IPS DF 6.9 (cell line): Measurements from ENCODE around the gene ENTREP3.
"Not testable (repeated sequence)": the region's sequence is repeated elsewhere in the genome, so short reads cannot be mapped to it uniquely, and the experiment has no call there.

Source experiments
- DNase-seq: peaks from one replicate; pipeline ENCODE4 v3.0.0-alpha.2; 2013; ENCODE audit warnings: low read depth, low spot score
- H3K27ac ChIP-seq: one replicate; pipeline ENCODE4 v1.5.1; 2013; ENCODE audit warnings: low read length, control low read depth
- H3K27me3 ChIP-seq: 2 replicates; pipeline ENCODE4 v1.6.1; 2013; ENCODE audit warnings: mild to moderate bottlenecking, low read length; ENCODE audit not compliant: control insufficient read depth, insufficient read depth
- H3K36me3 ChIP-seq: 2 replicates; pipeline ENCODE4 v1.6.1; 2013; ENCODE audit warnings: low read length; ENCODE audit not compliant: control insufficient read depth, insufficient read depth
- H3K4me1 ChIP-seq: 2 replicates; pipeline ENCODE4 v1.6.1; 2013; ENCODE audit warnings: low read length; ENCODE audit not compliant: control insufficient read depth, insufficient read depth
- H3K4me3 ChIP-seq: 2 replicates; pipeline ENCODE4 v1.5.1; 2013; ENCODE audit warnings: mild to moderate bottlenecking, low read length
- H3K9me3 ChIP-seq: 2 replicates; pipeline ENCODE4 v1.6.1; 2013; ENCODE audit warnings: low read length, inconsistent platforms; ENCODE audit not compliant: control insufficient read depth, insufficient read depth
- WGBS: extraction: QIAGEN DNeasy Blood & Tissue Kit; methylation state at CpG from one replicate; pipeline ENCODE4 v1.1.7; 2013; ENCODE audit warnings: mixed read lengths, missing lambda C conversion rate; ENCODE audit not compliant: insufficient read length, insufficient coverage; 5-methylcytosine and 5-hydroxymethylcytosine counted together

Gene ENTREP3

GRCh38 chr1:155294520-155295182, 39.4 kb upstream of the ENTREP3 start:
- Histone ChIP-seq H3K4me1 (peaks cover 8% of the 10 kb centered on the region; the same call in 1 of the 2 replicates), H3K27me3 (peaks cover 8% of the 10 kb centered on the region; the same call in 1 of the 2 replicates), H3K4me3 (peak overlapping the region; percentile 55; the same call in 1 of the 2 replicates), H3K9me3 (no peaks in the 10 kb centered on the region), H3K36me3 (no peaks in the 10 kb centered on the region), H3K27ac (no peak overlapping the region)
- no CpG with 5 or more reads among the region's 46 CpGs for WGBS
- no peak for DNase-seq

- Histone ChIP-seq H3K9me3 (no peaks in the 10 kb centered on the region), H3K4me3 (no peak overlapping the region), H3K27me3 (peaks cover 8% of the 10 kb centered on the region; the same call in 1 of the 2 replicates), H3K36me3 (no peaks in the 10 kb centered on the region), H3K27ac (no peak overlapping the region), H3K4me1 (peaks cover 8% of the 10 kb centered on the region; the same call in 1 of the 2 replicates)
- DNase-seq: no peak
- no CpG with 5 or more reads among the region's 17 CpGs for WGBS
Measured at GRCh38 chr1:155293086-155293749, 37.9 kb upstream of the ENTREP3 start.

- WGBS: no CpG with 5 or more reads among the region's 10 CpGs
- H3K4me3 ChIP-seq, DNase-seq: not testable (repeated sequence)
Measured at GRCh38 chr1:155291006-155291405, 35.7 kb upstream of the ENTREP3 start.

GRCh38 chr1:155287987-155288543, 32.8 kb upstream of the ENTREP3 start:
- H3K27ac ChIP-seq: no peak overlapping the region
- H3K27me3 ChIP-seq: no peaks in the 10 kb centered on the region
- WGBS: no CpG with 5 or more reads among the region's 21 CpGs
- H3K36me3 ChIP-seq: no peaks in the 10 kb centered on the region
- no peaks in the 10 kb centered on the region for H3K9me3 ChIP-seq
- H3K4me3 ChIP-seq: no peak overlapping the region
- H3K4me1 ChIP-seq: no peaks in the 10 kb centered on the region
- no peak for DNase-seq

More at GRCh38 chr1:155291006-155291405, 35.7 kb upstream of the ENTREP3 start:
- not testable (repeated sequence) for H3K9me3 ChIP-seq, H3K4me1 ChIP-seq, H3K36me3 ChIP-seq, H3K27ac ChIP-seq, H3K27me3 ChIP-seq

DNA sequence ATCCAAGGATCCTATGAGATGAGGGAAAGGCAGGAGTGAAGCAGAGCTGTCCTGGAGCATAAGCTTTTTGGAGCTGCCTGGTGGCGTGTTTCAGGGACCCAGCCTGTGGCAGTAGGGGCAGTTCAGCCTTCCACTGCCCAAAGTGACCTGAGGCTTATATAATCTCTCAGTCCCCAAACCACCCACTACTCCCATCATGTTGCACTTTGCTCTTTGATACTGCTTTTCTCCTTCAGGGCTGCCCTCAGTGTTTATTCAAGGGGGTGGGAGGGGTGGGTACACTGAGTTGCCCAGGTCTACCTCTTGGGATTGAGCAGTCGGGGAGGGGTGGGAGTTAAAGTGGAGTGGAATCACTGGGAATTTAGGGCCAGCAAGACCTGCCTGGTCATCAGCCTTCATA, 31.3 kb upstream of the ENTREP3 start:
- Histone ChIP-seq H3K9me3 (no peaks in the 10 kb centered on the region), H3K27me3 (no peaks in the 10 kb centered on the region), H3K4me1 (no peaks in the 10 kb centered on the region), H3K4me3 (no peak overlapping the region), H3K36me3 (no peaks in the 10 kb centered on the region), H3K27ac (no peak overlapping the region)
- WGBS: no CpG with 5 or more reads among the region's 2 CpGs
- DNase-seq: no peak

- H3K9me3 ChIP-seq: no peaks in the 10 kb centered on the region
- H3K27me3 ChIP-seq: no peaks in the 10 kb centered on the region
- no peaks in the 10 kb centered on the region for H3K36me3 ChIP-seq
- H3K4me3 ChIP-seq: no peak overlapping the region
- DNase-seq: no peak
- no CpG with 5 or more reads among the region's 18 CpGs for WGBS
- no peak overlapping the region for H3K27ac ChIP-seq
- no peaks in the 10 kb centered on the region for H3K4me1 ChIP-seq
Measured at GRCh38 chr1:155285631-155286044, 30.4 kb upstream of the ENTREP3 start.

GRCh38 chr1:155285063-155285462, 29.8 kb upstream of the ENTREP3 start:
- WGBS: no CpG with 5 or more reads among the region's 14 CpGs
- Histone ChIP-seq H3K4me3 (no peak overlapping the region), H3K4me1 (no peaks in the 10 kb centered on the region), H3K9me3 (no peaks in the 10 kb centered on the region), H3K27ac (no peak overlapping the region), H3K36me3 (no peaks in the 10 kb centered on the region), H3K27me3 (no peaks in the 10 kb centered on the region)
- no peak for DNase-seq

DNA sequence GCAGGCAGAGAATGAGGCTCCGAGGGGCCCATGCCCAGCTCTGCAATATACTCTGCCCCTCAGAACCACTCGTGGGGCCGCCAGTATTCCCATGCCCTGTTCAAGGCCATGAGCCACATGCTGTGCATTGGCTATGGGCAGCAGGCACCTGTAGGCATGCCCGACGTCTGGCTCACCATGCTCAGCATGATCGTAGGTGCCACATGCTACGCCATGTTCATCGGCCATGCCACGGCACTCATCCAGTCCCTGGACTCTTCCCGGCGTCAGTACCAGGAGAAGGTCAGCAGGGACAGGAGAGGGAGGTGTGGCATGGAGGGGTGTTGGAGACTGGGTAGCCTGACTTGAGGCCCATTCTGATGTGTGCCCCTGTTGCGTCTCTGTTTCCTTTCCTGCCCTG, 29.2 kb upstream of the ENTREP3 start:
- H3K36me3 ChIP-seq: no peaks in the 10 kb centered on the region
- no CpG with 5 or more reads among the region's 12 CpGs for WGBS
- H3K27me3 ChIP-seq: no peaks in the 10 kb centered on the region
- H3K4me1 ChIP-seq: no peaks in the 10 kb centered on the region
- no peak overlapping the region for H3K27ac ChIP-seq
- no peak for DNase-seq
- H3K9me3 ChIP-seq: no peaks in the 10 kb centered on the region
- H3K4me3 ChIP-seq: no peak overlapping the region

- WGBS: no CpG with 5 or more reads among the region's 29 CpGs
- no peak for DNase-seq
- Histone ChIP-seq H3K27me3 (no peaks in the 10 kb centered on the region), H3K9me3 (no peaks in the 10 kb centered on the region), H3K36me3 (no peaks in the 10 kb centered on the region), H3K4me1 (peaks cover 5% of the 10 kb centered on the region), H3K27ac (no peak overlapping the region), H3K4me3 (no peak overlapping the region)
Measured at GRCh38 chr1:155282488-155283091, 27.3 kb upstream of the ENTREP3 start.

- no CpG with 5 or more reads among the region's 2 CpGs for WGBS
- Histone ChIP-seq H3K9me3 (no peaks in the 10 kb centered on the region), H3K27me3 (no peaks in the 10 kb centered on the region), H3K36me3 (no peaks in the 10 kb centered on the region), H3K4me3 (no peak overlapping the region), H3K27ac (no peak overlapping the region), H3K4me1 (peaks cover 5% of the 10 kb centered on the region)
- no peak for DNase-seq
Measured at GRCh38 chr1:155279268-155279667, 24.0 kb upstream of the ENTREP3 start.
